GM12892 (cell line): ENCODE results near the gene ZNF568.

Experiments used
- DNase-seq: peaks from one replicate; pipeline ENCODE4 v3.0.0; 2011; ENCODE audit not compliant: insufficient read length
- FAIRE-seq: peaks from 2 replicates; lab custom pipeline; 2011; peaks lifted over from hg19 to GRCh38; lab: Jason Lieb, UNC
- POLR2A ChIP-seq: IDR thresholded peaks from 2 replicates; pipeline ENCODE4 v1.6.1; 2011; ENCODE audit warnings: low read depth, low read length, control low read depth
- POLR2AphosphoS5 ChIP-seq: IDR thresholded peaks from 2 replicates; pipeline ENCODE4 v1.6.1; 2011; ENCODE audit warnings: low read depth, low read length, control low read depth
- TAF1 ChIP-seq: IDR thresholded peaks from 2 replicates; pipeline ENCODE4 v1.6.1; 2011; ENCODE audit warnings: low read depth, mild to moderate bottlenecking, control low read depth, low read length, borderline replicate concordance

ZNF568 gene

GRCh38 chr19:37012093-37012745 lies 96.1 kb downstream of the ZNF568 start:
- FAIRE-seq = no peak
- TF ChIP-seq POLR2AphosphoS5 (no peak), POLR2A (no peak), TAF1 (no peak)
- no peak for DNase-seq

- TF ChIP-seq TAF1 (no peak), POLR2AphosphoS5 (no peak), POLR2A (no peak)
- FAIRE-seq (no peak), DNase-seq (no peak)
Observed at GRCh38 chr19:37014456-37014855, 98.3 kb downstream of the ZNF568 start.

- FAIRE-seq (no peak), DNase-seq (no peak)
- TF ChIP-seq POLR2AphosphoS5 = no peak
- no peak for TF ChIP-seq POLR2A
- no peak for TF ChIP-seq TAF1
Observed at GRCh38 chr19:37045140-37045539, 129.0 kb downstream of the ZNF568 start.
